ENCODE data around the gene PLA2G4C. TPM values are rescaled to one million over a fixed set of nuclear protein-coding genes. Genes with fewer than 3 reads are reported as not detected.

Gene PLA2G4C
- total and polyA plus RNA-seq, 2 experiments from 2014 or later, result 2.9 to 3.4 TPM

DNA sequence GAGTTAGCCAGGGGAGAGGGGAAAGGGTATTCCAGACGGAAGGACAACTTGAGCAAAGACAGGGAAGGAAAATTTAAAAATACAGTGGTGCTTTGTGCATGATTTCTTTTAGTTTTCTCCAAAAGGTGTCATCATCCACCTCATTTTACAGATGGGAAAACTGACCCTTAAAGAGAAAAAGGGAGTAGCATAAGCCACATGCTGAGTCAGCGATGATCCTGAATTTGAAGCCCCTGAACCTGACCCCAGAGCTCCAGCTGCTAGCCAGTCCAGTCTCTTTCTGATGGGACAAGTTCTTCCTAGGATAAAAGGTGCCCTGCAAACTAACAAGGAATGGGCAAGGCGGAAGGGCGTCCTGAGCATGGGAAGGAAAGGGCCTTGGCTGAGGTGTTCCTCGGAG is 77.0 kb downstream of the PLA2G4C start:
- no peaks in the 10 kb centered on the region for H3K9me2 ChIP-seq (ENCODE audit: insufficient read depth)
- peaks cover 15% of the 10 kb centered on the region for H3K9me3 Mint-ChIP-seq
- peaks cover 8% of the 10 kb centered on the region for H3K27me3 Mint-ChIP-seq (ENCODE audit: insufficient read depth, low read depth, poor library complexity)
- TF ChIP-seq, protein P1, sequence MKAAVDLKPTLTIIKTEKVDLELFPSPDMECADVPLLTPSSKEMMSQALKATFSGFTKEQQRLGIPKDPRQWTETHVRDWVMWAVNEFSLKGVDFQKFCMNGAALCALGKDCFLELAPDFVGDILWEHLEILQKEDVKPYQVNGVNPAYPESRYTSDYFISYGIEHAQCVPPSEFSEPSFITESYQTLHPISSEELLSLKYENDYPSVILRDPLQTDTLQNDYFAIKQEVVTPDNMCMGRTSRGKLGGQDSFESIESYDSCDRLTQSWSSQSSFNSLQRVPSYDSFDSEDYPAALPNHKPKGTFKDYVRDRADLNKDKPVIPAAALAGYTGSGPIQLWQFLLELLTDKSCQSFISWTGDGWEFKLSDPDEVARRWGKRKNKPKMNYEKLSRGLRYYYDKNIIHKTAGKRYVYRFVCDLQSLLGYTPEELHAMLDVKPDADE (IDR thresholded peaks at IDR 0.05), result no peak
- no peak for TF ChIP-seq ZNF331 (CRISPR knock-in tag; IDR thresholded peaks at IDR 0.05; ENCODE audit: low read depth)
- TF ChIP-seq EZH2 (IDR thresholded peaks at IDR 0.05; ENCODE audit: low read depth, unreplicated experiment), result no peak
- TF ChIP-seq POLR2AphosphoS5 (IDR thresholded peaks at IDR 0.05; ENCODE audit: low read depth), result no peak
- TF ChIP-seq CREB1 (CRISPR knock-in tag; IDR thresholded peaks at IDR 0.05; ENCODE audit: low read depth), result no peak
- TF ChIP-seq EZH2phosphoT487 (IDR thresholded peaks at IDR 0.05; ENCODE audit: unreplicated experiment), result no peak
- TF ChIP-seq ZNF114 (CRISPR knock-in tag; IDR thresholded peaks at IDR 0.05), result no peak
- TF ChIP-seq, protein P2, sequence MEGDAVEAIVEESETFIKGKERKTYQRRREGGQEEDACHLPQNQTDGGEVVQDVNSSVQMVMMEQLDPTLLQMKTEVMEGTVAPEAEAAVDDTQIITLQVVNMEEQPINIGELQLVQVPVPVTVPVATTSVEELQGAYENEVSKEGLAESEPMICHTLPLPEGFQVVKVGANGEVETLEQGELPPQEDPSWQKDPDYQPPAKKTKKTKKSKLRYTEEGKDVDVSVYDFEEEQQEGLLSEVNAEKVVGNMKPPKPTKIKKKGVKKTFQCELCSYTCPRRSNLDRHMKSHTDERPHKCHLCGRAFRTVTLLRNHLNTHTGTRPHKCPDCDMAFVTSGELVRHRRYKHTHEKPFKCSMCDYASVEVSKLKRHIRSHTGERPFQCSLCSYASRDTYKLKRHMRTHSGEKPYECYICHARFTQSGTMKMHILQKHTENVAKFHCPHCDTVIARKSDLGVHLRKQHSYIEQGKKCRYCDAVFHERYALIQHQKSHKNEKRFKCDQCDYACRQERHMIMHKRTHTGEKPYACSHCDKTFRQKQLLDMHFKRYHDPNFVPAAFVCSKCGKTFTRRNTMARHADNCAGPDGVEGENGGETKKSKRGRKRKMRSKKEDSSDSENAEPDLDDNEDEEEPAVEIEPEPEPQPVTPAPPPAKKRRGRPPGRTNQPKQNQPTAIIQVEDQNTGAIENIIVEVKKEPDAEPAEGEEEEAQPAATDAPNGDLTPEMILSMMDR (conservative IDR thresholded peaks at IDR 0.05; ENCODE audit: low read depth in 2 of 2), result no peak
- TF ChIP-seq, protein P3, sequence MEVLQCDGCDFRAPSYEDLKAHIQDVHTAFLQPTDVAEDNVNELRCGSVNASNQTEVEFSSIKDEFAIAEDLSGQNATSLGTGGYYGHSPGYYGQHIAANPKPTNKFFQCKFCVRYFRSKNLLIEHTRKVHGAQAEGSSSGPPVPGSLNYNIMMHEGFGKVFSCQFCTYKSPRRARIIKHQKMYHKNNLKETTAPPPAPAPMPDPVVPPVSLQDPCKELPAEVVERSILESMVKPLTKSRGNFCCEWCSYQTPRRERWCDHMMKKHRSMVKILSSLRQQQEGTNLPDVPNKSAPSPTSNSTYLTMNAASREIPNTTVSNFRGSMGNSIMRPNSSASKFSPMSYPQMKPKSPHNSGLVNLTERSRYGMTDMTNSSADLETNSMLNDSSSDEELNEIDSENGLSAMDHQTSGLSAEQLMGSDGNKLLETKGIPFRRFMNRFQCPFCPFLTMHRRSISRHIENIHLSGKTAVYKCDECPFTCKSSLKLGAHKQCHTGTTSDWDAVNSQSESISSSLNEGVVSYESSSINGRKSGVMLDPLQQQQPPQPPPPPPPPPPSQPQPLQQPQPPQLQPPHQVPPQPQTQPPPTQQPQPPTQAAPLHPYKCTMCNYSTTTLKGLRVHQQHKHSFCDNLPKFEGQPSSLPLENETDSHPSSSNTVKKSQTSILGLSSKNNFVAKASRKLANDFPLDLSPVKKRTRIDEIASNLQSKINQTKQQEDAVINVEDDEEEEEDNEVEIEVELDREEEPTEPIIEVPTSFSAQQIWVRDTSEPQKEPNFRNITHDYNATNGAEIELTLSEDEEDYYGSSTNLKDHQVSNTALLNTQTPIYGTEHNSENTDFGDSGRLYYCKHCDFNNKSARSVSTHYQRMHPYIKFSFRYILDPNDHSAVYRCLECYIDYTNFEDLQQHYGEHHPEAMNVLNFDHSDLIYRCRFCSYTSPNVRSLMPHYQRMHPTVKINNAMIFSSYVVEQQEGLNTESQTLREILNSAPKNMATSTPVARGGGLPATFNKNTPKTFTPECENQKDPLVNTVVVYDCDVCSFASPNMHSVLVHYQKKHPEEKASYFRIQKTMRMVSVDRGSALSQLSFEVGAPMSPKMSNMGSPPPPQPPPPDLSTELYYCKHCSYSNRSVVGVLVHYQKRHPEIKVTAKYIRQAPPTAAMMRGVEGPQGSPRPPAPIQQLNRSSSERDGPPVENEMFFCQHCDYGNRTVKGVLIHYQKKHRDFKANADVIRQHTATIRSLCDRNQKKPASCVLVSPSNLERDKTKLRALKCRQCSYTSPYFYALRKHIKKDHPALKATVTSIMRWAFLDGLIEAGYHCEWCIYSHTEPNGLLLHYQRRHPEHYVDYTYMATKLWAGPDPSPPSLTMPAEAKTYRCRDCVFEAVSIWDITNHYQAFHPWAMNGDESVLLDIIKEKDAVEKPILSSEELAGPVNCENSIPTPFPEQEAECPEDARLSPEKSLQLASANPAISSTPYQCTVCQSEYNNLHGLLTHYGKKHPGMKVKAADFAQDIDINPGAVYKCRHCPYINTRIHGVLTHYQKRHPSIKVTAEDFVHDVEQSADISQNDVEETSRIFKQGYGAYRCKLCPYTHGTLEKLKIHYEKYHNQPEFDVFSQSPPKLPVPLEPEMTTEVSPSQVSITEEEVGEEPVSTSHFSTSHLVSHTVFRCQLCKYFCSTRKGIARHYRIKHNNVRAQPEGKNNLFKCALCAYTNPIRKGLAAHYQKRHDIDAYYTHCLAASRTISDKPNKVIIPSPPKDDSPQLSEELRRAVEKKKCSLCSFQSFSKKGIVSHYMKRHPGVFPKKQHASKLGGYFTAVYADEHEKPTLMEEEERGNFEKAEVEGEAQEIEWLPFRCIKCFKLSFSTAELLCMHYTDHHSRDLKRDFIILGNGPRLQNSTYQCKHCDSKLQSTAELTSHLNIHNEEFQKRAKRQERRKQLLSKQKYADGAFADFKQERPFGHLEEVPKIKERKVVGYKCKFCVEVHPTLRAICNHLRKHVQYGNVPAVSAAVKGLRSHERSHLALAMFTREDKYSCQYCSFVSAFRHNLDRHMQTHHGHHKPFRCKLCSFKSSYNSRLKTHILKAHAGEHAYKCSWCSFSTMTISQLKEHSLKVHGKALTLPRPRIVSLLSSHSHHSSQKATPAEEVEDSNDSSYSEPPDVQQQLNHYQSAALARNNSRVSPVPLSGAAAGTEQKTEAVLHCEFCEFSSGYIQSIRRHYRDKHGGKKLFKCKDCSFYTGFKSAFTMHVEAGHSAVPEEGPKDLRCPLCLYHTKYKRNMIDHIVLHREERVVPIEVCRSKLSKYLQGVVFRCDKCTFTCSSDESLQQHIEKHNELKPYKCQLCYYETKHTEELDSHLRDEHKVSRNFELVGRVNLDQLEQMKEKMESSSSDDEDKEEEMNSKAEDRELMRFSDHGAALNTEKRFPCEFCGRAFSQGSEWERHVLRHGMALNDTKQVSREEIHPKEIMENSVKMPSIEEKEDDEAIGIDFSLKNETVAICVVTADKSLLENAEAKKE (CRISPR knock-in tag; IDR thresholded peaks at IDR 0.05), result no peak
- no peak for TF ChIP-seq NANOG (IDR thresholded peaks at IDR 0.05; ENCODE audit: borderline replicate concordance)
- TF ChIP-seq STAT1 (IDR thresholded peaks at IDR 0.05; ENCODE audit: unreplicated experiment), result no peak
- H2AFZ ChIP-seq, result peak overlapping the region; percentile 66; the same call in 1 of the 2 replicates
- no peaks in the 10 kb centered on the region for H3K27me3 ChIP-seq (ENCODE audit: insufficient read depth)
- H3K36me3 Mint-ChIP-seq (ENCODE audit: low read depth), result no peaks in the 10 kb centered on the region
- no peak overlapping the region for H3K4me2 ChIP-seq
- no peaks in the 10 kb centered on the region for H3K36me3 ChIP-seq (ENCODE audit: insufficient read depth)
- H4K20me1 ChIP-seq (replicated peaks; ENCODE audit: insufficient read depth), result no peaks in the 10 kb centered on the region
- H3F3A ChIP-seq (replicated peaks; ENCODE audit: low read depth), result no peaks in the 10 kb centered on the region
- no peak overlapping the region for H3K4me3 Mint-ChIP-seq
- H3K4me3 ChIP-seq, result no peak overlapping the region
- no peaks in the 10 kb centered on the region for H3K79me2 ChIP-seq (replicated peaks; ENCODE audit: insufficient read depth)
- no peaks in the 10 kb centered on the region for H3K4me1 Mint-ChIP-seq
- no peak for ATAC-seq
- H3K27ac Mint-ChIP-seq, result no peak overlapping the region
- DNase-seq (ENCODE audit: low spot score), result no peak
- H3K27ac ChIP-seq (ENCODE audit: low read depth), result no peak overlapping the region
- no peaks in the 10 kb centered on the region for H3K4me1 ChIP-seq (ENCODE audit: insufficient read depth)

Data from GM23338 (cell line).